ENCODE data around the gene GAPVD1. TPM values are rescaled to one million over a fixed set of nuclear protein-coding genes. Genes with fewer than 3 reads are reported as not detected.
A peak's percentile ranks its signal among the peaks of the same experiment; 100 is the strongest.

GAPVD1 gene
- total and polyA plus RNA-seq, 2 of the 13 experiments (the other 11 are each of a cell fraction or from before 2014, with no cell fraction given), result 11.1 to 33.2 TPM

DNA sequence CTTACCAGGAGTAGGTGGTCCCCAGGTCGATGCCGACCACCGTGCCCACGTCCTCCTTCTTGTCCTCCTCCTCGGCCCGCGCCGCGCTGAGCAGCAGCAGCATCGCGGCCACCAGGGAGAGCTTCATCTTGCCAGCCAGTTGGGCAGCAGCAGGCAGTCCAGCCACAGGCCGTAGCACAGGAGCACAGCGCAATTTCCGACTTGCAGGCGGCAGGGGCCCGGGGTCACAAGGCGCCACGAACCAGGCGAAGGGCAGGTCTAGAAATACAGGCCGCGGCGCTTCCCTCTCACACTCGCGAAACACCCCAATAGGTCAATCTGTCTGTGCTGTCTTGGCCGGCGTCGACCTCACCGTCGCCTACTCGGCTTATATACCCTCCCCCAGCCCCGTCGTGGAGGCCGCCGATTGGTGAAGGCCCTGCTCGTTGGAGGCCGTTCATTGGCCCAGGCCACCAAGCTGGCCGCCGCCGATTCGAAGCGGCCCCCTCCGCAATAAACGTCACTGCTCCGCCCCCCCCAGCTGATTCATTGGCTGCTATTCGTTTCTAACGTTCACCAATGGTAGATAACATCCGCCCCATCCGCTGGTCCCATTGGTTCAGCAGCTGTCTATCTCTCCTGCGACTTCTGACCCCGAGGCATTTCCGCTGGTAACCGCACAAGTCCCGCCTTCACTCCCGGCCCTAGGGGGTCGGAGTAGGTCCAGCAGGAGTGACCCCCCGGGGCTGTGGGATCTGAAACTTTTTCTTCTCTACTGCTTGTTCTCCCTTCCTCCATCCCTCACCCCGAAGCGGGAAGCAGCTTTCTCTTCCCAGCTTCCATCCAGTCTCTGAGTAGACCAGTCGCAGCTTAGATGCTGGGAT is 20.4 kb upstream of the GAPVD1 start, which contains the start of gene HSPA5 (continued):
- TF ChIP-seq ZNF414 (CRISPR knock-in tag; IDR thresholded peaks at IDR 0.05) (peak; percentile 86; the same call in 1 of the 2 replicates), MBNL3 (CRISPR knock-in tag; conservative IDR thresholded peaks at IDR 0.05) (no peak), ZNF605 (CRISPR knock-in tag; IDR thresholded peaks at IDR 0.05) (no peak; the same call in 1 of the 2 replicates), SP1 (IDR thresholded peaks at IDR 0.05) (no peak), SP1 (CRISPR knock-in tag; IDR thresholded peaks at IDR 0.05) (peak; percentile 45), SALL2 (CRISPR knock-in tag; IDR thresholded peaks at IDR 0.05) (peak; percentile 22; the same call in 1 of the 2 replicates), ZSCAN31 (CRISPR knock-in tag; IDR thresholded peaks at IDR 0.05; ENCODE audit: low read depth) (peak; percentile 96), ZNF747 (CRISPR knock-in tag; IDR thresholded peaks at IDR 0.05; ENCODE audit: borderline replicate concordance) (peak; percentile 95), HOXD1 (CRISPR knock-in tag; IDR thresholded peaks at IDR 0.05) (0 out of 2 replicates have a peak, but pooled peaks have one; percentile 43), SRSF4 (IDR thresholded peaks at IDR 0.05; ENCODE audit: low read depth, low read length, poor library complexity, severe bottlenecking) (peak; percentile 93), SKIL (CRISPR knock-in tag; IDR thresholded peaks at IDR 0.05; ENCODE audit: borderline replicate concordance) (no peak), MXD1 (CRISPR knock-in tag; IDR thresholded peaks at IDR 0.05) (peak; percentile 81), MTF1 (CRISPR knock-in tag; IDR thresholded peaks at IDR 0.05) (no peak), ZBTB38 (CRISPR knock-in tag; IDR thresholded peaks at IDR 0.05) (peak; percentile 77; the same call in 1 of the 2 replicates), HDAC6 (IDR thresholded peaks at IDR 0.05; ENCODE audit: low read depth, low read length) (no peak), MYC (CRISPR knock-in tag; IDR thresholded peaks at IDR 0.05; ENCODE audit: borderline replicate concordance) (peak; percentile 77), ETV6 (CRISPR knock-in tag; conservative IDR thresholded peaks at IDR 0.05) (peak; percentile 9; the same call in 1 of the 2 replicates), GATA4 (IDR thresholded peaks at IDR 0.05; ENCODE audit: borderline replicate concordance, low read depth) (peak; percentile 73), HOXA5 (CRISPR knock-in tag; IDR thresholded peaks at IDR 0.05) (peak; percentile 52; the same call in 1 of the 2 replicates), ZNF788 (CRISPR knock-in tag; IDR thresholded peaks at IDR 0.05; ENCODE audit: borderline replicate concordance) (peak; percentile 88; the same call in 1 of the 2 replicates), ZNF335 (CRISPR knock-in tag; IDR thresholded peaks at IDR 0.05) (peak; percentile 82; the same call in 1 of the 2 replicates), MXI1 (IDR thresholded peaks at IDR 0.05; ENCODE audit: borderline replicate concordance, low read depth, low read length) (peak; percentile 73; the same call in 1 of the 3 replicates), ZNF569 (CRISPR knock-in tag; IDR thresholded peaks at IDR 0.05; ENCODE audit: borderline replicate concordance) (no peak), SNAI1 (CRISPR knock-in tag; IDR thresholded peaks at IDR 0.05; ENCODE audit: borderline replicate concordance) (peak; percentile 77; the same call in 1 of the 2 replicates), ZNF12 (CRISPR knock-in tag; IDR thresholded peaks at IDR 0.05) (no peak; the same call in 1 of the 2 replicates), ZNF75D (CRISPR knock-in tag; IDR thresholded peaks at IDR 0.05; ENCODE audit: borderline replicate concordance) (no peak), RBM22 (optimal IDR thresholded peaks at IDR 0.05; ENCODE audit: low read length) (no peak), ZNF496 (CRISPR knock-in tag; IDR thresholded peaks at IDR 0.05; ENCODE audit: insufficient replicate concordance) (no peak)
